HepG2 (cell line): ENCODE data around the gene PITPNM2. TPM values are rescaled to one million over a fixed set of nuclear protein-coding genes. Genes with fewer than 3 reads are reported as not detected.

Source experiments
- AKNA ChIP-seq: sonication (generic); formaldehyde crosslinking; IDR thresholded peaks from 2 replicates; pipeline ENCODE4 v1.4.0; 2020; ENCODE audit warnings: missing genetic modification reagents, borderline replicate concordance
- ATF7-NPFF ChIP-seq: sonication (generic); formaldehyde crosslinking; IDR thresholded peaks from 2 replicates; pipeline ENCODE4 v1.8.1; 2023; ENCODE audit warnings: mild to moderate bottlenecking, low read depth, missing genetic modification reagents, moderate library complexity
- CSRNP2 ChIP-seq: sonication (generic); formaldehyde crosslinking; conservative IDR thresholded peaks from 2 replicates; pipeline ENCODE4 v1.8.0; 2022; ENCODE audit warnings: low read depth, missing genetic modification reagents
- RCOR2 ChIP-seq: IDR thresholded peaks from 2 replicates; pipeline ENCODE4 v1.6.1; 2016; ENCODE audit warnings: missing biosample characterization, missing genetic modification reagents
- ZGPAT ChIP-seq: IDR thresholded peaks from 2 replicates; pipeline ENCODE4 v1.6.1; 2016; ENCODE audit warnings: mild to moderate bottlenecking
- ZNF33A ChIP-seq: sonication (generic); formaldehyde crosslinking; IDR thresholded peaks from 2 replicates; pipeline ENCODE4 v1.5.1; 2020; ENCODE audit warnings: missing genetic modification reagents, mild to moderate bottlenecking, moderate library complexity, borderline replicate concordance
- ZNF549 ChIP-seq: sonication (generic); formaldehyde crosslinking; IDR thresholded peaks from 2 replicates; pipeline ENCODE4 v1.5.0; 2020; ENCODE audit warnings: missing genetic modification reagents
- ZNF598 ChIP-seq: sonication (generic); formaldehyde crosslinking; IDR thresholded peaks from 2 replicates; pipeline ENCODE4 v1.5.1; 2020; ENCODE audit warnings: mild to moderate bottlenecking, missing genetic modification reagents, borderline replicate concordance
- ZNF709 ChIP-seq: sonication (generic); formaldehyde crosslinking; IDR thresholded peaks from 2 replicates; pipeline ENCODE4 v1.5.0; 2020; ENCODE audit warnings: mild to moderate bottlenecking, missing genetic modification reagents
- polyA plus RNA-seq, 8 experiments: library from polyadenylated mRNA; depleted of rRNA in 3 of 8; stranded (reverse) in 7 of 8; unstranded in 1 of 8; fragments of >200 nt; fragmentation: Illumina TruSeq in 4 of 8; extraction: Trizol in 4 of 8; gene quantifications; 2 replicates each; pipeline versions ENCODE4 v1.2.1 to v1.2.3, GENCODE V29; 2011 to 2016; ENCODE audit warnings: low read depth in 4 of 8, missing spikeins in 1 of 8, mixed read lengths in 1 of 8; ENCODE audit not compliant: insufficient read depth in 1 of 8
- total RNA-seq, 5 experiments: library from RNA; depleted of rRNA; stranded (reverse); fragments of >200 nt; fragmentation: Illumina TruSeq; extraction: Trizol; gene quantifications; 2 replicates each; pipeline ENCODE4 v1.2.3, GENCODE V29; 2016; ENCODE audit warnings: low read depth in 1 of 5
- TF ChIP-seq, protein P1 (sequence below): sonication (generic); formaldehyde crosslinking; IDR thresholded peaks from 2 replicates; pipeline ENCODE4 v1.4.0; 2020; ENCODE audit warnings: missing genetic modification reagents
- TF ChIP-seq, protein P2 (sequence below): IDR thresholded peaks from 2 replicates; pipeline ENCODE4 v1.6.1; 2016
- TF ChIP-seq, protein P3 (sequence below): IDR thresholded peaks from 2 replicates; pipeline ENCODE4 v1.6.1; 2016; ENCODE audit warnings: low read depth, control low read depth
- TF ChIP-seq, protein P4 (sequence below): sonication (generic); formaldehyde crosslinking; IDR thresholded peaks from 2 replicates; pipeline ENCODE4 v1.4.0; 2020; ENCODE audit warnings: missing genetic modification reagents

The PITPNM2 gene
- total and polyA plus RNA-seq, 2 of the 13 experiments (the other 11 are each of a cell fraction or from before 2014, with no cell fraction given): 4.2 to 5.3 TPM

GRCh38 chr12:123140676-123141614, 9.9 kb downstream of the PITPNM2 start (continued):
- TF ChIP-seq, protein P1, sequence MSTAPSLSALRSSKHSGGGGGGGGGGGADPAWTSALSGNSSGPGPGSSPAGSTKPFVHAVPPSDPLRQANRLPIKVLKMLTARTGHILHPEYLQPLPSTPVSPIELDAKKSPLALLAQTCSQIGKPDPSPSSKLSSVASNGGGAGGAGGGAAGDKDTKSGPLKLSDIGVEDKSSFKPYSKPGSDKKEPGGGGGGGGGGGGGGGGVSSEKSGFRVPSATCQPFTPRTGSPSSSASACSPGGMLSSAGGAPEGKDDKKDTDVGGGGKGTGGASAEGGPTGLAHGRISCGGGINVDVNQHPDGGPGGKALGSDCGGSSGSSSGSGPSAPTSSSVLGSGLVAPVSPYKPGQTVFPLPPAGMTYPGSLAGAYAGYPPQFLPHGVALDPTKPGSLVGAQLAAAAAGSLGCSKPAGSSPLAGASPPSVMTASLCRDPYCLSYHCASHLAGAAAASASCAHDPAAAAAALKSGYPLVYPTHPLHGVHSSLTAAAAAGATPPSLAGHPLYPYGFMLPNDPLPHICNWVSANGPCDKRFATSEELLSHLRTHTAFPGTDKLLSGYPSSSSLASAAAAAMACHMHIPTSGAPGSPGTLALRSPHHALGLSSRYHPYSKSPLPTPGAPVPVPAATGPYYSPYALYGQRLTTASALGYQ (CRISPR knock-in tag): no peak
- TF ChIP-seq, protein P2, sequence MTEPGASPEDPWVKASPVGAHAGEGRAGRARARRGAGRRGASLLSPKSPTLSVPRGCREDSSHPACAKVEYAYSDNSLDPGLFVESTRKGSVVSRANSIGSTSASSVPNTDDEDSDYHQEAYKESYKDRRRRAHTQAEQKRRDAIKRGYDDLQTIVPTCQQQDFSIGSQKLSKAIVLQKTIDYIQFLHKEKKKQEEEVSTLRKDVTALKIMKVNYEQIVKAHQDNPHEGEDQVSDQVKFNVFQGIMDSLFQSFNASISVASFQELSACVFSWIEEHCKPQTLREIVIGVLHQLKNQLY (CRISPR knock-in tag): no peak; the same call in 1 of the 2 replicates
- TF ChIP-seq, protein P3, sequence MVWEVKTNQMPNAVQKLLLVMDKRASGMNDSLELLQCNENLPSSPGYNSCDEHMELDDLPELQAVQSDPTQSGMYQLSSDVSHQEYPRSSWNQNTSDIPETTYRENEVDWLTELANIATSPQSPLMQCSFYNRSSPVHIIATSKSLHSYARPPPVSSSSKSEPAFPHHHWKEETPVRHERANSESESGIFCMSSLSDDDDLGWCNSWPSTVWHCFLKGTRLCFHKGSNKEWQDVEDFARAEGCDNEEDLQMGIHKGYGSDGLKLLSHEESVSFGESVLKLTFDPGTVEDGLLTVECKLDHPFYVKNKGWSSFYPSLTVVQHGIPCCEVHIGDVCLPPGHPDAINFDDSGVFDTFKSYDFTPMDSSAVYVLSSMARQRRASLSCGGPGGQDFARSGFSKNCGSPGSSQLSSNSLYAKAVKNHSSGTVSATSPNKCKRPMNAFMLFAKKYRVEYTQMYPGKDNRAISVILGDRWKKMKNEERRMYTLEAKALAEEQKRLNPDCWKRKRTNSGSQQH (CRISPR knock-in tag): no peak
- TF ChIP-seq ZNF709 (no peak; the same call in 1 of the 2 replicates), ZNF598 (CRISPR knock-in tag) (no peak), ATF7-NPFF (CRISPR knock-in tag) (no peak), AKNA (CRISPR knock-in tag) (no peak), CSRNP2 (no peak), ZGPAT (CRISPR knock-in tag) (no peak), ZNF549 (no peak), RCOR2 (CRISPR knock-in tag) (peak; percentile 57; the same call in 1 of the 2 replicates), ZNF33A (CRISPR knock-in tag) (no peak)
- TF ChIP-seq, protein P4, sequence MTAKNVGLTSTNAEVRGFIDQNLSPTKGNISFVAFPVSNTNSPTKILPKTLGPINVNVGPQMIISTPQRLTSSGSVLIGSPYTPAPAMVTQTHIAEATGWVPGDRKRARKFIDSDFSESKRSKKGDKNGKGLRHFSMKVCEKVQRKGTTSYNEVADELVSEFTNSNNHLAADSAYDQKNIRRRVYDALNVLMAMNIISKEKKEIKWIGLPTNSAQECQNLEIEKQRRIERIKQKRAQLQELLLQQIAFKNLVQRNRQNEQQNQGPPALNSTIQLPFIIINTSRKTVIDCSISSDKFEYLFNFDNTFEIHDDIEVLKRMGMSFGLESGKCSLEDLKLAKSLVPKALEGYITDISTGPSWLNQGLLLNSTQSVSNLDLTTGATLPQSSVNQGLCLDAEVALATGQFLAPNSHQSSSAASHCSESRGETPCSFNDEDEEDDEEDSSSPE (CRISPR knock-in tag): 0 out of 2 replicates have a peak, but pooled peaks have one; percentile 12
